HEK293 (cell line): ENCODE results near the gene KRT36.

Experiments
- CTCF ChIA-PET: fragments of 350-600 bp; formaldehyde crosslinking; extraction: SDS; loops from one replicate; lab custom pipeline; 2021; ENCODE audit warnings: antibody characterized with exemption; lab: Yijun Ruan, JAX
- POLR2A ChIA-PET: fragments of 300-600 bp; formaldehyde crosslinking; extraction: SDS; loops from one replicate; lab custom pipeline; 2020; ENCODE audit warnings: antibody characterized with exemption, inconsistent platforms; lab: Yijun Ruan, JAX
- H3K27ac ChIP-seq: fragments of 200-500 bp; sonication (Bioruptor generic); 2 replicates; pipeline ENCODE4 v1.5.1; 2014; ENCODE audit warnings: low read depth, low read length, control low read depth, inconsistent platforms; ENCODE audit errors: extremely low read depth
- H3K36me3 ChIP-seq, 2 experiments: fragments of 200-500 bp in 1 of 2; sonication (Bioruptor generic) in 1 of 2; 1 replicate in 1 of 2; 2 replicates in 1 of 2; pipeline ENCODE4 v1.5.1; 2014 to 2017; ENCODE audit warnings: inconsistent platforms in 2 of 2, low read length in 2 of 2; ENCODE audit not compliant: control insufficient read depth in 2 of 2, insufficient read depth in 1 of 2
- H3K4me1 ChIP-seq: fragments of 200-500 bp; sonication (Bioruptor generic); 2 replicates; pipeline ENCODE4 v1.5.1; 2014; ENCODE audit warnings: mild to moderate bottlenecking, low read length, inconsistent platforms; ENCODE audit not compliant: control insufficient read depth, insufficient read depth
- H3K4me3 ChIP-seq: 2 replicates; pipeline ENCODE4 v1.5.1; 2011; ENCODE audit warnings: low read depth, mild to moderate bottlenecking, control low read depth, low read length, moderate library complexity
- H3K9me3 ChIP-seq: fragments of 200-500 bp; sonication (Bioruptor generic); 2 replicates; pipeline ENCODE4 v1.5.1; 2014; ENCODE audit warnings: low read depth, low read length, inconsistent platforms; ENCODE audit not compliant: control insufficient read depth, insufficient read depth
- ATF2 ChIP-seq: fragments of 450-650 bp; formaldehyde crosslinking; IDR thresholded peaks from 2 replicates; pipeline ENCODE4 v1.5.1; 2016; ENCODE audit warnings: missing biosample characterization, missing genetic modification characterization, low read depth
- EGR2 ChIP-seq: fragments of 450-650 bp; formaldehyde crosslinking; IDR thresholded peaks from 2 replicates; pipeline ENCODE4 v1.5.1; 2016; ENCODE audit warnings: low read depth, missing biosample characterization, missing genetic modification characterization
- GLIS1 ChIP-seq: fragments of 450-650 bp; formaldehyde crosslinking; IDR thresholded peaks from 2 replicates; pipeline ENCODE4 v1.5.1; 2016; ENCODE audit warnings: missing biosample characterization, missing genetic modification characterization
- HOXC10 ChIP-seq: sonication (generic); formaldehyde crosslinking; IDR thresholded peaks from 2 replicates; pipeline ENCODE4 v1.8.1; 2023; ENCODE audit warnings: mild to moderate bottlenecking, missing genetic modification reagents
- IKZF3 ChIP-seq: fragments of 450-650 bp; IDR thresholded peaks from 2 replicates; pipeline ENCODE4 v1.5.0; 2018; ENCODE audit warnings: missing biosample characterization, mild to moderate bottlenecking, missing genetic modification characterization, moderate library complexity
- KLF10 ChIP-seq: fragments of 450-650 bp; IDR thresholded peaks from 2 replicates; pipeline ENCODE4 v1.5.1; 2018; ENCODE audit warnings: missing biosample characterization, mild to moderate bottlenecking, missing genetic modification characterization
- KLF16 ChIP-seq: fragments of 450-650 bp; formaldehyde crosslinking; IDR thresholded peaks from 2 replicates; pipeline ENCODE4 v1.5.1; 2017; ENCODE audit warnings: missing biosample characterization, missing genetic modification characterization
- MYNN ChIP-seq: fragments of 450-650 bp; formaldehyde crosslinking; IDR thresholded peaks from 2 replicates; pipeline ENCODE4 v1.5.1; 2016; ENCODE audit warnings: missing biosample characterization, missing genetic modification characterization, borderline replicate concordance
- PRDM1 ChIP-seq: fragments of 450-650 bp; formaldehyde crosslinking; IDR thresholded peaks from 2 replicates; pipeline ENCODE4; 2016; ENCODE audit warnings: missing biosample characterization, missing genetic modification characterization
- WT1 ChIP-seq: fragments of 450-650 bp; formaldehyde crosslinking; IDR thresholded peaks from 2 replicates; pipeline ENCODE4 v1.5.1; 2016; ENCODE audit warnings: missing biosample characterization, missing genetic modification characterization
- ZBTB20 ChIP-seq: fragments of 450-650 bp; formaldehyde crosslinking; IDR thresholded peaks from 2 replicates; pipeline ENCODE4 v1.5.1; 2016; ENCODE audit warnings: missing biosample characterization, missing genetic modification characterization
- ZBTB48 ChIP-seq: fragments of 450-650 bp; formaldehyde crosslinking; IDR thresholded peaks from 2 replicates; pipeline ENCODE4 v1.5.1; 2016; ENCODE audit warnings: missing biosample characterization, missing genetic modification characterization
- ZNF146 ChIP-seq: fragments of 450-650 bp; formaldehyde crosslinking; IDR thresholded peaks from 2 replicates; pipeline ENCODE4 v1.5.1; 2016; ENCODE audit warnings: missing biosample characterization, missing genetic modification characterization
- ZNF155 ChIP-seq: fragments of 450-650 bp; formaldehyde crosslinking; IDR thresholded peaks from 2 replicates; pipeline ENCODE4 v1.5.1; 2016; ENCODE audit warnings: missing biosample characterization, missing genetic modification characterization
- ZNF19 ChIP-seq: fragments of 450-650 bp; formaldehyde crosslinking; IDR thresholded peaks from 2 replicates; pipeline ENCODE4; 2016; ENCODE audit warnings: missing biosample characterization, missing genetic modification characterization, low read depth
- ZNF366 ChIP-seq: fragments of 450-650 bp; formaldehyde crosslinking; conservative IDR thresholded peaks from 2 replicates; pipeline ENCODE4 v1.5.1; 2016; ENCODE audit warnings: missing biosample characterization, missing genetic modification characterization
- ZNF488 ChIP-seq: fragments of 450-650 bp; formaldehyde crosslinking; IDR thresholded peaks from 2 replicates; pipeline ENCODE4 v1.5.1; 2016; ENCODE audit warnings: missing biosample characterization, missing genetic modification characterization
- ZNF501 ChIP-seq: fragments of 450-650 bp; formaldehyde crosslinking; IDR thresholded peaks from 2 replicates; pipeline ENCODE4 v1.5.1; 2016; ENCODE audit warnings: missing biosample characterization, missing genetic modification characterization
- ZNF561 ChIP-seq: fragments of 450-650 bp; IDR thresholded peaks from 2 replicates; pipeline ENCODE4 v1.5.1; 2018; ENCODE audit warnings: missing biosample characterization, missing genetic modification characterization, borderline replicate concordance
- ZNF585B ChIP-seq: fragments of 450-650 bp; formaldehyde crosslinking; IDR thresholded peaks from 2 replicates; pipeline ENCODE4 v1.5.1; 2016; ENCODE audit warnings: missing biosample characterization, missing genetic modification characterization
- ZNF596 ChIP-seq: fragments of 450-650 bp; IDR thresholded peaks from 2 replicates; pipeline ENCODE4 v1.5.0; 2018; ENCODE audit warnings: missing biosample characterization, mild to moderate bottlenecking, missing genetic modification characterization, moderate library complexity
- ZNF600 ChIP-seq: fragments of 450-650 bp; formaldehyde crosslinking; IDR thresholded peaks from 2 replicates; pipeline ENCODE4 v1.5.1; 2016; ENCODE audit warnings: missing biosample characterization, missing genetic modification characterization
- ZNF654 ChIP-seq: fragments of 450-650 bp; formaldehyde crosslinking; IDR thresholded peaks from 2 replicates; pipeline ENCODE4 v1.5.1; 2016; ENCODE audit warnings: low read depth, missing biosample characterization, missing genetic modification characterization
- ZNF76 ChIP-seq: fragments of 450-650 bp; formaldehyde crosslinking; IDR thresholded peaks from 2 replicates; pipeline ENCODE4; 2016; ENCODE audit warnings: low read depth, missing biosample characterization, missing genetic modification characterization, borderline replicate concordance
- ZNF776 ChIP-seq: fragments of 450-650 bp; formaldehyde crosslinking; IDR thresholded peaks from 2 replicates; pipeline ENCODE4 v1.5.0; 2017; ENCODE audit warnings: missing biosample characterization, missing genetic modification characterization, borderline replicate concordance
- ZSCAN16 ChIP-seq: fragments of 450-650 bp; formaldehyde crosslinking; IDR thresholded peaks from 2 replicates; pipeline ENCODE4 v1.5.1; 2016; ENCODE audit warnings: missing biosample characterization, missing genetic modification characterization
- TF ChIP-seq, protein P1 (sequence below): fragments of 450-650 bp; formaldehyde crosslinking; IDR thresholded peaks from 2 replicates; pipeline ENCODE4 v1.5.1; 2016; ENCODE audit warnings: missing biosample characterization, missing genetic modification characterization
- TF ChIP-seq, protein P2 (sequence below): fragments of 450-650 bp; formaldehyde crosslinking; IDR thresholded peaks from 2 replicates; pipeline ENCODE4 v1.5.1; 2016; ENCODE audit warnings: missing biosample characterization, missing genetic modification characterization, borderline replicate concordance

The KRT36 gene

GRCh38 chr17:41489531-41489930 lies at the start of gene KRT36:
Gene KRT36, minus strand, starts transcription at chr17:41489910. Its CDS starts 46 bp downstream, at chr17:41489864.
- Histone ChIP-seq H3K9me3 (no peaks in the 10 kb centered on the region), H3K36me3 (no peaks in the 10 kb centered on the region), H3K27ac (no peak within 1 kb of the TSS), H3K4me3 (no peak within 1 kb of the TSS), H3K4me1 (peaks cover 6% of the 10 kb centered on the region)
- CTCF ChIA-PET = interaction anchor here (0.7 to 7.3 kb wide), 4 partner anchors 60 to 211 kb away, joined by 4 to 63 read pairs (median 10); no protein-coding TSS in a partner anchor
- POLR2A ChIA-PET = no interaction called here
- TF ChIP-seq, protein P1, sequence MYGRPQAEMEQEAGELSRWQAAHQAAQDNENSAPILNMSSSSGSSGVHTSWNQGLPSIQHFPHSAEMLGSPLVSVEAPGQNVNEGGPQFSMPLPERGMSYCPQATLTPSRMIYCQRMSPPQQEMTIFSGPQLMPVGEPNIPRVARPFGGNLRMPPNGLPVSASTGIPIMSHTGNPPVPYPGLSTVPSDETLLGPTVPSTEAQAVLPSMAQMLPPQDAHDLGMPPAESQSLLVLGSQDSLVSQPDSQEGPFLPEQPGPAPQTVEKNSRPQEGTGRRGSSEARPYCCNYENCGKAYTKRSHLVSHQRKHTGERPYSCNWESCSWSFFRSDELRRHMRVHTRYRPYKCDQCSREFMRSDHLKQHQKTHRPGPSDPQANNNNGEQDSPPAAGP (tag by site-specific recombination) = no peak
- no peak for TF ChIP-seq ZNF501 (tag by site-specific recombination)
- TF ChIP-seq ZSCAN16 (tag by site-specific recombination) = no peak
- TF ChIP-seq, protein P2, sequence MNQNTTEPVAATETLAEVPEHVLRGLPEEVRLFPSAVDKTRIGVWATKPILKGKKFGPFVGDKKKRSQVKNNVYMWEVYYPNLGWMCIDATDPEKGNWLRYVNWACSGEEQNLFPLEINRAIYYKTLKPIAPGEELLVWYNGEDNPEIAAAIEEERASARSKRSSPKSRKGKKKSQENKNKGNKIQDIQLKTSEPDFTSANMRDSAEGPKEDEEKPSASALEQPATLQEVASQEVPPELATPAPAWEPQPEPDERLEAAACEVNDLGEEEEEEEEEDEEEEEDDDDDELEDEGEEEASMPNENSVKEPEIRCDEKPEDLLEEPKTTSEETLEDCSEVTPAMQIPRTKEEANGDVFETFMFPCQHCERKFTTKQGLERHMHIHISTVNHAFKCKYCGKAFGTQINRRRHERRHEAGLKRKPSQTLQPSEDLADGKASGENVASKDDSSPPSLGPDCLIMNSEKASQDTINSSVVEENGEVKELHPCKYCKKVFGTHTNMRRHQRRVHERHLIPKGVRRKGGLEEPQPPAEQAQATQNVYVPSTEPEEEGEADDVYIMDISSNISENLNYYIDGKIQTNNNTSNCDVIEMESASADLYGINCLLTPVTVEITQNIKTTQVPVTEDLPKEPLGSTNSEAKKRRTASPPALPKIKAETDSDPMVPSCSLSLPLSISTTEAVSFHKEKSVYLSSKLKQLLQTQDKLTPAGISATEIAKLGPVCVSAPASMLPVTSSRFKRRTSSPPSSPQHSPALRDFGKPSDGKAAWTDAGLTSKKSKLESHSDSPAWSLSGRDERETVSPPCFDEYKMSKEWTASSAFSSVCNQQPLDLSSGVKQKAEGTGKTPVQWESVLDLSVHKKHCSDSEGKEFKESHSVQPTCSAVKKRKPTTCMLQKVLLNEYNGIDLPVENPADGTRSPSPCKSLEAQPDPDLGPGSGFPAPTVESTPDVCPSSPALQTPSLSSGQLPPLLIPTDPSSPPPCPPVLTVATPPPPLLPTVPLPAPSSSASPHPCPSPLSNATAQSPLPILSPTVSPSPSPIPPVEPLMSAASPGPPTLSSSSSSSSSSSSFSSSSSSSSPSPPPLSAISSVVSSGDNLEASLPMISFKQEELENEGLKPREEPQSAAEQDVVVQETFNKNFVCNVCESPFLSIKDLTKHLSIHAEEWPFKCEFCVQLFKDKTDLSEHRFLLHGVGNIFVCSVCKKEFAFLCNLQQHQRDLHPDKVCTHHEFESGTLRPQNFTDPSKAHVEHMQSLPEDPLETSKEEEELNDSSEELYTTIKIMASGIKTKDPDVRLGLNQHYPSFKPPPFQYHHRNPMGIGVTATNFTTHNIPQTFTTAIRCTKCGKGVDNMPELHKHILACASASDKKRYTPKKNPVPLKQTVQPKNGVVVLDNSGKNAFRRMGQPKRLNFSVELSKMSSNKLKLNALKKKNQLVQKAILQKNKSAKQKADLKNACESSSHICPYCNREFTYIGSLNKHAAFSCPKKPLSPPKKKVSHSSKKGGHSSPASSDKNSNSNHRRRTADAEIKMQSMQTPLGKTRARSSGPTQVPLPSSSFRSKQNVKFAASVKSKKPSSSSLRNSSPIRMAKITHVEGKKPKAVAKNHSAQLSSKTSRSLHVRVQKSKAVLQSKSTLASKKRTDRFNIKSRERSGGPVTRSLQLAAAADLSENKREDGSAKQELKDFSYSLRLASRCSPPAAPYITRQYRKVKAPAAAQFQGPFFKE (tag by site-specific recombination) = no peak
- no peak for TF ChIP-seq ZBTB20 (tag by site-specific recombination)
- TF ChIP-seq ZNF76 = no peak
- TF ChIP-seq PRDM1 (tag by site-specific recombination) = no peak
- no peak for TF ChIP-seq ZNF19 (tag by site-specific recombination)
- TF ChIP-seq KLF16 (tag by site-specific recombination) = no peak
- no peak for TF ChIP-seq MYNN (tag by site-specific recombination)
- TF ChIP-seq ZBTB48 (tag by site-specific recombination) = no peak

- no peak overlapping the region for H3K27ac ChIP-seq
- H3K9me3 ChIP-seq = no peaks in the 10 kb centered on the region
- no peaks in the 10 kb centered on the region for H3K4me1 ChIP-seq
- H3K4me3 ChIP-seq = no peak overlapping the region
- H3K36me3 ChIP-seq = no peaks in the 10 kb centered on the region
- CTCF ChIA-PET = interaction anchor here (1.1 to 9.3 kb wide), 4 partner anchors 11 to 124 kb away, joined by 4 to 113 read pairs (median 4); no protein-coding TSS in a partner anchor
- TF ChIP-seq ATF2 (tag by site-specific recombination) = no peak
- TF ChIP-seq ZNF585B (tag by site-specific recombination) = no peak
- TF ChIP-seq GLIS1 = no peak
- TF ChIP-seq ZNF654 (tag by site-specific recombination) = no peak
- no peak for TF ChIP-seq HOXC10 (CRISPR knock-in tag)
- TF ChIP-seq ZNF155 (tag by site-specific recombination) = no peak
- no peak for TF ChIP-seq ZNF596 (tag by site-specific recombination)
- TF ChIP-seq ZNF488 = no peak
- TF ChIP-seq ZNF776 (tag by site-specific recombination) = no peak
- TF ChIP-seq IKZF3 = no peak
- no peak for TF ChIP-seq EGR2 (tag by site-specific recombination)
- TF ChIP-seq WT1 (tag by site-specific recombination) = no peak
- TF ChIP-seq ZNF561 = no peak
- TF ChIP-seq KLF10 (tag by site-specific recombination) = no peak
- no peak for TF ChIP-seq ZNF600
- no peak for TF ChIP-seq ZNF19 (tag by site-specific recombination)
- TF ChIP-seq ZSCAN16 (tag by site-specific recombination) = no peak
- no peak for TF ChIP-seq ZNF146 (tag by site-specific recombination)
- TF ChIP-seq ZNF366 (tag by site-specific recombination) = no peak
- POLR2A ChIA-PET = interaction anchor here (1.0 kb wide), 1 partner anchor 10 kb away, joined by 3 read pairs; no protein-coding TSS in a partner anchor
Measured at GRCh38 chr17:41539071-41539492, 49.4 kb upstream of the KRT36 start.
